NCI-H1694 (cell line): Measurements from ENCODE around the gene TEAD1.

Experiments used
- DNase-seq: peaks from one replicate; lab custom pipeline; 2025; lab: John Stamatoyannopoulos, UW

Gene TEAD1

DNA sequence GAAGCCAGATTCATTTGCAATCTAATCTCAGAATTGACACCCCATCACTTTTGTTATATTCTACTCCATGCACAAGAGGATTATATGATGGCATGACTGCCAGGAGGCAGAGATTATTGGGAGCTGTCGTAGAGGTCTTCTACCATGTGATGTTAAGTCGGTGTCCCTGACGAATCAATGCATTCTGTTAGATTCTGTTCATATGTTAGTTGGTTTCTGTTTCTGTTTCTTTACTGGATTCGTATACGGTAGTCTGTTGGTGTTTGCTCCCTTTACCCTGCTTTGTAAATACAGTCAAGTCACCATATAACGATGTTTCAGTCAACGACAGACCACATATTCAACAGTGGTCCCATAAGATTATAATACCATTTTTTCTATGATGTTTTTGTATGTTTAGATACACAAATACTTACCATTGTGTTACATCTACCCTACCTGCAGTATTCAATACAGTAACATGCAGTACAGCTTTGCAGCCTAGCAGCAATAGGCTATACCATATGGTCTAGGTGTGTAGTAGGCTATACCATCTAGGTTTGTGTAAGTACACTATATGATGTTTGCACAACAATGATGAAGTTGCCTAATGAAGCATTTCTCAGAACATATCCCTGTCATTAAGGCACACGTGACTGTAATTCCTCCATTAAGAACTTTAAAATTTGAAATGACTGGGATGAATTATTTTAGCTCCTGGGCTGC, 312.1 kb downstream of the TEAD1 start:
- no peak for DNase-seq

DNA sequence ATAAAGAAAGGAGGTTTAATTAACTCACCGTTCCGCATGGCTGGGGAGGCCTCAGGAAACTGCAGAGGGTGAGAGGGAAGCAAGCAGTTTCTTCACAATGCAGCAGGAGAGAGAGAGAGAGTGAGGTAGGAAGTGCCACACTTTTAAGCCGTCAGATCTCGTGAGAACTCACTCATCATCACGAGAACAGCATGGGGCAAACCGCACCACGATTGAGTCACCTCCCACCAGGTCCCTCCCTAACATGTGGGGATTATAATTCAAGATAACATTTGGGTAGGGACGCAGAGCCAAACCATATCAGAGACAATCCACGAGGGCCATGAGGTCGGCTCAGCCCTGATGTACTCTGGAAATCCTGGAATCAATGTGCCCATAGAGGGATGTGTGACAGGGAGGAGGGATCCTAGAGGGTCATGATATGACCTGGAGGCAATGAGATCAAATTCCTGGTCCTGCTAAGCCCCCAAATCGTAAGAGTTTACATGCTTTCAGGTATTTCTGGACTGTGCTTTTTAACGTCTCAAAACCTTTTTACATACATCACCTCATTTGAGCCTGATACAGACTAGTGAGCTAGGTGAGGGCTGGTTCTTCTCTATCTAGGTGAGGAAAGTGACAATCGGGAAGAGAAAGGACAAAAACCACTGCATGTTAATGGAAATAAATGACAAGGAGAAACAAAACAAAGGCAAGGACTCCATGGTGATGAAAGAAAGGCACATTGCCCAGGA, 315.4 kb downstream of the TEAD1 start:
- no peak for DNase-seq

DNA sequence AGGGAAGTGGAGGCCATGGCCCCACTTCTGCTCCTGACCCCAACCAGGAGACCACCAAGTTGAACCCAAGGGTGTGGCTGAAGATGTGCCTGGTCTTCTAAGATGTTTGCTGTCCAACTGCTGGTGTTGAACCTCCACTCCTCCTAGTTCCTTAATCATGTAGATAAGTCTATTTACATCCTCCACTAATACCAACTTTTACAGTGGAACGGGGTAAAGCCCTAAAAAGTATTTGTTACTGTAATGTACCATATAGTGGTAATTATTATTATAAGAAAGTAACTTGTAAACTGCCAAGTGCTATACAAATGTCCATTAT, 315.9 kb downstream of the TEAD1 start:
- DNase-seq: no peak

DNA sequence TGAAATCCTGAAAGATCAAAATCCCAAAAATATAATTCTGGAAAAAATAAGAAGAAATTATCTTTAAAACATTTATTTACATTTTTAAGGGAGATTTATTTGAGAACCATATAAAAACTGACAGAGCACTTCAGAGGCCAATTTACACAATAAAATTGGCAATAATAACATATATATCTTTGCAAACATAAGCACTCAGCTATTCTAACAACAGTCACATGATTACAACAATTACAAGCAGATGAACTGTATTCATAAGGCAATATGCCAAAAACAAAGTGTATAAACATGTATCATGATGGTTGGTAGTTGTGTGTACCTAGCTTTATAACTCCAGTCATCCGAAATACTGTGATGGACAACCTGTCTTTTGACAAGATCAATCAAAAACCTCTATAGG, 317.2 kb downstream of the TEAD1 start:
- DNase-seq: no peak

DNA sequence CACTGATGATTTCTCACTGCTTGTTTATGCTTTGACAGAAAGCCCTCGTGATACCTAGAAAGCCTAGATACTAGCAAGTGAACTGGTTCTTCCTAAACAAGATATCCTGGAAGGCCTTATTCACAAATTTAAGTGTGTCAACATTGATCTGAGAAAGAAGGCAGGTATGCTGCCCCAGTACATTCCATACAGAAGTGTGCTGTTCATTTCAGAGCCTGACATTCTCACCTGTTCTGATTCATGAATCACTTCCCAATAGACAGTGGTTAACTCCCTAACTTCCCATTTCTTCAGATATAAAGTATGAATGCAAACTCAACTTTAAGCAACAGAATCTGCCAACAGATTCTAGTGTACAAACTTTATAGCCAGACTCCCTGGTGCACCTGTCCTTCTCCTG, 319.4 kb downstream of the TEAD1 start:
- no peak for DNase-seq
